GM19025 (cell line): ENCODE measurements around the gene SNX1.
"Not testable (repeated sequence)": the region's sequence is repeated elsewhere in the genome, so short reads cannot be mapped to it uniquely, and the experiment has no call there.

Source experiments
- ATAC-seq: cut with Tn5 transposase; IDR thresholded peaks from one replicate; pipeline ENCODE4 v1.9.1; 2021; ENCODE audit warnings: mild to moderate bottlenecking, low read depth, moderate library complexity; ENCODE audit not compliant: unreplicated experiment

SNX1 gene, protein sequence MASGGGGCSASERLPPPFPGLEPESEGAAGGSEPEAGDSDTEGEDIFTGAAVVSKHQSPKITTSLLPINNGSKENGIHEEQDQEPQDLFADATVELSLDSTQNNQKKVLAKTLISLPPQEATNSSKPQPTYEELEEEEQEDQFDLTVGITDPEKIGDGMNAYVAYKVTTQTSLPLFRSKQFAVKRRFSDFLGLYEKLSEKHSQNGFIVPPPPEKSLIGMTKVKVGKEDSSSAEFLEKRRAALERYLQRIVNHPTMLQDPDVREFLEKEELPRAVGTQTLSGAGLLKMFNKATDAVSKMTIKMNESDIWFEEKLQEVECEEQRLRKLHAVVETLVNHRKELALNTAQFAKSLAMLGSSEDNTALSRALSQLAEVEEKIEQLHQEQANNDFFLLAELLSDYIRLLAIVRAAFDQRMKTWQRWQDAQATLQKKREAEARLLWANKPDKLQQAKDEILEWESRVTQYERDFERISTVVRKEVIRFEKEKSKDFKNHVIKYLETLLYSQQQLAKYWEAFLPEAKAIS

DNA sequence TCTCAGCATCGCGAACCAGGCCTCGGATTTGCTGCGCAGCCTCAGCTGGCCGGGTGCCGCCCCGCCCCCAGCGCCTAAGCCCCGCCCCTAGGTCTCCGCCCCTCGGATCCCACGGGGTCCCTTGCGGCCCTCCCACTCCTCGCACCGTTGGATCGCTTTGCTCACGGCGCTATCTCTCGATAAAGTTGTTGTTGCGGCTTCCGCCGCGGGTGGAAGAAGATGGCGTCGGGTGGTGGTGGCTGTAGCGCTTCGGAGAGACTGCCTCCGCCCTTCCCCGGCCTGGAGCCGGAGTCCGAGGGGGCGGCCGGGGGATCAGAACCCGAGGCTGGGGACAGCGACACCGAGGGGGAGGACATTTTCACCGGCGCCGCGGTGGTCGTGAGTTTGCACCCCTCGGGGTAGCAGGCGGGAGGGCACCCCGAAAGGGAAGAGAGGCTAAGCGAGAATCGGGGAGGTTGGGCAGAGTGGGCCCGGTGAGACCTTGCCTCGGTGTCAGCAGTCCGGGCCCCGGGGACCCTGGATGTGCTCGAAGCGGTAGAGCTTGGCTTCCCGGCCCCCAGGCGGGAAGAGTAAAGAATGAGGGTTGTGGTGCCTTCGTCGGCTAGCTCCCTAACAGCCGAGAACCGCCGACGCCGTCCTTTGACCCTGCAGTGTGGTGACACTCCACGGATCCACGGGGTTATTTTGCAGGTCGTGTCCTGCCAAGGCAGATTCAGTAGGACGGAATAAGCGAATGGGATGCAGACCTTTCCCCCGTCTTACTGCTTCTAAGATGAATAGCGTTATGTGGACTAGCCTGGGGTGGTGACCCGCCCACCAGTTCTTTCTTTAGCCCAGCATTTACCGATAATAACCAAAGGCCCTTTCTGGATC is at the start of gene SNX1:
Gene SNX1, plus strand, starts transcription at position 188 of the 873 bp plus-strand sequence. Its CDS starts 32 bp downstream, at position 220.
- ATAC-seq = no peak

DNA sequence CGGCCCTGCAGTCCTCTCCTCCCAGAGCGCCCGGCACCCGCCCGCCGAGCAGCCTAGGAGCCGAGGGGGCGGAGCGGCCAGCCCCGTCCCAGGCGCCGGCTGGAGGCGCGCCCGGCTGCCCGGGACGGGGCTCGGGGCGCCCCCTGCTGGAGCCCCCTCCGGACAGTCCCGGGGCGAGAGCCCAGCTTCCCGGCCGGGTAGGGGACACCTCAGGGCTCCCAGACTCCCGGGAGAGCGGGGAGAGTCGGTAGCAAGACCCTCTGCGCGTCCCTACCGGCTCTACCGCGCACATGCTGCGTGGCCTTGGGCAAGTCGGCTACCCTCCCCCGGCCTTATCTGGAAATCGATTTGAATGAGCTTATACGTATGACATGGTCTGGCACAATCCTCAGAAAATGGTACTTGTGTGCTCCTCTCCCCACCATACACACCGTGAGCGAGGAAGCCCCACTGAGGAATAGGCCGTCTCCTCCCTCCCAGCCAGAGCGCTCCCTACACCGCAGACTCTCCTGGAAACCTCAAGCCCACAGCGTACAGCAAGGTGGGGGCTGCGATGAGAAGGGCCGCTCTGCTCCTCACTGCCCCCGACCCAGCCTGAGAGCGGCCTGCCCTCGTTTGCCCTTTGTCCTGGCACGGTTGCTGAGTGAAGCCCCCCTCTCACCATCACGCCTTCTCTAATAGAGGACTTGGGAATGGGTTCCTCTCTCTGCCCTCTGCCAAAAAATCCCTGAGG is 49.2 kb upstream of the SNX1 start, which contains the start of gene DAPK2:
Gene DAPK2, minus strand, starts transcription at position 65 of the 733 bp plus-strand sequence. CDS start 6,224 bp downstream, outside the sequence.
- ATAC-seq = peak; percentile 71

DNA sequence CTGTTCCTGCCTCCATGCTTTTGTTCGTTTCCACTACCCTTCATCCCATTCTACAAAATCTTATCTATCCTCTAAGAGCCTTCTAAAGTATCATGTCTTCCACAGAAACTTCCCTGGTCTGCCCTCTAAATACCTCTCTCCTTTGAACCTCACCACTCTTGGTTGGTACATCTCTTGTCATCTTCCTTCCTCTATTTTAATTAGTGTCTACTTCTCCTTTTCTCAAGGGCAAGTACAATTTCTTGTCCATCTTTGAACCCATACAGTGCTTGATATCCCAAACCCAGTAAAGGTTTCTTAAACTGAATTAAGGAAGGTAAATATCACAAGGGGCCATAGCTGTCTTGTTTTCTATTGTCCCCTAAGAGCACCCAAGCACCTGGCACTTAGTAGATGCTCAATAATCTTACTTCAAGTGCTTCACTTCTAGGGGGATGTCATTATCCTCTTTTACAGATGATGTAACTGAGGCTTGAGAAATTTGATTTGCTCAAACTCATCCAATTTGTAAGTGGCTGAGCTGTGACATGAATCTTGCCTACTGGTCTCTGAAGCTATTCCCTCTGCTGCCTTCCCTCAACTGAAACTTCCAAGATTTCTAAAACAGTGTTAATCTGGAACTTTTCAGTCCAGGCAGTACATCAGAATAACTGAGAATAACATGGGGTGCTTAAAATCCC is 46.9 kb upstream of the SNX1 start:
- ATAC-seq = no peak

DNA sequence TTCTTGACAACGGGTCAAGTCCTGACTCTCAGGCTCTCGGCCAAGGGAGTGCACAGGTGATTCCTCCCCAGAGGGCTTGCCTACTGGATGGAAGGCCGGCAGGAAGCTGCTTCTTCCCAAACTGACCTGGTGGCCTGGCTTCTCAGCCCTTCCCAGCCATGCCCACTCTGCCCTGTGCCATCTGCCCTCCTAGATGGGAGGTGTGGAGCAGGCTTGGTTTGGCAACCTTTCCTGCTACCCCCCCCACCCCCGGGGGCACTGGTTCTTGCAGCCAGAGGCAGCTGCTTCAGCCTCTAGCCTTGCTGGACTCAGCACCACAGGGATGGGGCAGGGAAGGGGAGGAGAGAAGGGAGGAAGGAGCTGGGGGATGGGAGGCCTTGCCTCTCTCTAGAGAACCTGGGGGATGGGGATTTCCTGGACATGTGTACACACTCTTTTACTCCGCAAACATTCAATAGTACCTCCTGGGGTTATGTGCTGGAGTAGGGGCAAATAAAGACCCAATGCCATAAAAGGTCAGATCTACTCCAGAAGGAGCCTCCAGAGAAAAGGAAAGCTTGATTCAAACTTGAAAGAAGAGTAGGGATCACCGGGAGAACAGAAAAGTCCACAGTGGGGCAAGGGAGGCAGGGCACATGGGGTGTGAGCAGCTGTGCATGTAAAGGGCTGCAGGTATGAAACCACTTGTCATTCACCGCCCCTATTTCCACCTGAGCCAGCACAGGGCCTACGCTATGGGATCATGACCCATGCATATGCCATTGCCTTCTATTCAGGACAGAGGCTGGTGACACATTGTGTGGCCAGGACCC is 45.3 kb upstream of the SNX1 start:
- no peak for ATAC-seq

DNA sequence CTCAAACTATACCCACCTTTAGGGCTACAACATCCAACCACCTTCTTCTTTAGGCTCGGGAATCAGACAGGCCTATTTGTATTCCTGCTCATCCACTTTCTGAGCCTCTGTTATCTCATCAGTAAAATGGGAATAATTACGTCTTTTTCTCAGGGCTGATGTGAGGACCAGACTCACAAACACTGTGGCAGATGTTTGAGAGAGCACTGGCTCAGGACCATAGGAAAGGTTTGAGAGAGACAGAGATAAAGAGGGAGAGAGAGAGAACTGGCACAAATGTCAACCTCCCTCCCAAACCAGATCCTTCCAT is 44.7 kb upstream of the SNX1 start:
- no peak for ATAC-seq

DNA sequence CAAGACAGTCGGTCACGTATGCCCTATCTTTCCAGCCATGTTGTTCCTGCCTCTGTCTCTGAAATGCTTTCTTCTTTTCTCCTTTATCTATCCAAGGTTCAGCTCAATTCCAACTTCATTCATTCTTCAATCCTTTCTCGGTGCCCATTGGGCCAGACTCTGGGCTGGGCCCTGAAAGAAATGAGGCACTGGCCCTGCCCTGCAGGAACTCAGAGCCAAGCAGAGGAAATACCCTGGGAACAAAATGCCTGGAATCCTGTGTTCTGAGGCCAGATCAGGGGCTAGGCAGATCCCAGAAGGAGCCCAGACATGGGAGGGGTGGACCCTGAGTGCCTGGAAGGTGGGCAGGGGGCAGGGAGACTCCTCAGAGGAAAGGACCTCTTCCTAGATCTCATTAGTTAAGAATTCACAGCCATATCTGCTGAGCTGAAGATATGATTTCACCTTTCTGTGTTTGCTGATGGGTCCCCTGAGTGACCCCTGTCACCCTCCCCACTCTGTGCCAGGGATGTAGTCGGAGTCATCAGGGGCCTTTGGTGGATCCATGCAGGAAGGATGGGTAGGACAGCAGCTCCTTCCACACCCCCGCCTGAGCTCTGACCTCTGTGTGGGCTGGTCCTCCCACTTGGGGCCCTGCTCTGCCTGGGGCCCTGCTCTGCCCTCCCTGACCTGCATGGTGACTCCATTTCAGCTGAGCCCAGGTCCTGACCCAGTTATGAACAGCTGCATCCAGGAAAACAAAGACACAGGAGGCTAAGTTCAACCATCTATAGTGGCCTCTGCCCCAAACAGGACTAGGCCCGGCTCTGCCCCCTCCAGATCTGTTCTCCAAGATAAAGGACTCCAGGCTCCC is 44.1 kb upstream of the SNX1 start:
- ATAC-seq = no peak

DNA sequence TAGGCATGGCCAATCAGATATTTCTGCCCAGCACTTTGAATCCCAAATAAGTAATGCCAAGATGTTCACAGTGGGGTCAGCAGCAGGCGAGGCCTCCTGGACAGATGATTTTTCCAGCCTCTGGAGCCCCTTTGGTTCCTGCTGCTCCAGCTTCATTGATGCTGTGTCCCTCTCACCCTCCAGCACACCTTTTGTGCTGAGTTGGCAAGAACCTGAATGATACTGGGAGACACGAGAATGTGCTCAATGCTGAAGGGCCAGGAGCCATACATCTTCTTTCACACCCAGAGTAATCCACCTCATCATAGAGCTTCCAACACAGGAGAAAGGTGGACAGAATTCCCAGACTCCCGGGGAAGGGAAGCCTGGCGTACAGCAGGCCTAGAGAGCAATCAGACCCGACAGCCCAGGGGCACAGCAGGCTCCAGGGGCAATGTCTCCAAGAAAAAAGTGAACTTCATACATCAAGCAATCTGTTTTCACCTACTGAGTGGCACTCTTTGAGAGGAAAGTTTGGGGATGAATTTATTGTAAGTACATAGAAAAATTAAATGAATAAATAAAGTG is 42.8 kb upstream of the SNX1 start:
- no peak for ATAC-seq

DNA sequence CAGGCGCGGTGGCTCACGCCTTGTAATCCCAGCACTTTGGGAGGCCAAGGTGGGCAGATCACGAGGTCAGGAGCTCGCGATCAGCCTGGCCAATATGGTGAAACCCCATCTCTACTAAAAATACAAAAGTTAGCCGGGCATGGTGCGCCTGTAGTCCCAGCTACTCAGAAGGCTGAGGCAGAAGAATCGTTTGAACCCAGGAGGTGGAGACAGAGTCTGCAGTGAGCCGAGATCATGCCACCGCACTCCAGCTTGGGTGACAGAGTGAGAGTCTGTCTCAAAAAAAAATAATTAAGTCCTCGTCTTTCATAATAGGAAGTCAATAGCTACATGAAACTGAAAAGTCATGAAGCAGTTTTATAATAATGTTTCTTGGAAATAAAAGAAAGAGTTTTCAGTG is 42.1 kb upstream of the SNX1 start:
- not testable (repeated sequence) for ATAC-seq

DNA sequence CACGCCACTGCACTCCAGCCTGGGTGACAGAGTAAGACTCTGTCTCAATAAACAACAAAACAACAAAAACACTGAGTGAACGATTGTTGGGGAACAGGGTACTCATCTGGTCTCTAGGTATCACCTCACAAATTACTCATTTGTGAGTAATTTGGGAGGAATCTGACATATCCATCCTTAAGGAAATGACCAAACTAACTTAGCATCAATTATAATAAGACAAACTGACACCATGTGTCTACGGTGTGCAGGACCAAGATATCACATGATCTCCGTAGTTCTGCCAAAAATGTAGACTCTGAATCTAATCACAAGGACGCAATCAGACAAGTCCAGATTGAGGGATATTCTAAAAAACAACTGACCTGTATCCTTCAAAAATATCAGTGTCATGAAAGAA is 37.5 kb upstream of the SNX1 start:
- ATAC-seq = no peak

DNA sequence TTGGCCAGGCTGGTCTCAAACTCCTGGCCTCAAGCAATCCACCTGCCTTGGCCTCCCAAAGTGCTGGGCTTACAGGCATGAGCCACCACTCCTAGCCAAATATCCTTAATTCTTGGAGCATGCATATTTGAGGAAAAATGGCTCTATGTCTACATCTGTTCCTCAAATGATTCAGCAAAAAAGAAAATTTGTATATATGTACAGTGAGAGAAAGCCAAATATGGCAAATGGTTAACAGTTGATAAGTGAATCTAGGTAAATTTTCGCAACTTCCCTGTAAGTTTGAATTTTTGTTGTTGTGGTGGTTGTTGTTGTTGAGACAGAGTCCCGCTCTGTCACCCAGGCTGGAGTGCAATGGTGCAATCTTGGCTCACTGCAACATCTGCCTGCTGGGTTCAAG is 36.7 kb upstream of the SNX1 start:
- not testable (repeated sequence) for ATAC-seq

DNA sequence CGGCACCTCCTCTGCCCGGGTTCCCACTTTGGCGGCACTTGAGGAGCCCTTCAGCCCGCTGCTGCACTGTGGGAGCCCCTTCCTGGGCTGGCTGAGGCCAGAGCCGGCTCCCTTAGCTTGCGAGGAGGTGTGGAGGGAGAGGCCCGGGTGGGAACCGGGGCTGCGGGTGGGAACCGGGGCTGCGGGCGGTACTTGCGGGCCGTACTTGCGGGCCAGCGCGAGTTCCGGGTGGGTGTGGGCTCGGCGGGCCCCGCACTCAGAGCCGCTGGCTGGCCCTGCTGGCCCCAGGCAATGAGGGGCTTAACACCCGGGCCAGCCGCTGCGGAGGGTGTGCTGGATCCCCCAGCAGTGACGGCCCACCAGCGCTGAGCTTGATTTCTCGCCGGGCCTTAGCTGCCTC is 35.1 kb upstream of the SNX1 start:
- no peak for ATAC-seq

DNA sequence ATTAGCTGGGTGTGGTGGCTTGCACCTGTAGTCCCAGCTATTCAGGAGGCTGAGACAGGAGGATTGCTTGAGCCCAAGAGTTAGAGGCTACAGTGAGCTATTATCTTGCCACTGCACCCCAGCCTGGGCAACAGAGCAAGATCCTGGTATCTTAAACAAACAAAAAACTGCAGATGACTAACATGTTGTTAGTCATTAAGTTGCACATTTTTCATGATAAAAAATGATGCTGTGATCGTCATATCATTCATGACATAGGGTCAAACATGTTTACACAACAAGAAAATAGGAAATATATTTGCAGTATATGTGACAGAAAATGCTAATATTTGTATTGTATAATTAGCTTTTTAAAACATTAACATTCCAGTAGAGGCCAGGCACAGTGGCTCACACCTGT is 29.3 kb upstream of the SNX1 start:
- ATAC-seq = no peak

DNA sequence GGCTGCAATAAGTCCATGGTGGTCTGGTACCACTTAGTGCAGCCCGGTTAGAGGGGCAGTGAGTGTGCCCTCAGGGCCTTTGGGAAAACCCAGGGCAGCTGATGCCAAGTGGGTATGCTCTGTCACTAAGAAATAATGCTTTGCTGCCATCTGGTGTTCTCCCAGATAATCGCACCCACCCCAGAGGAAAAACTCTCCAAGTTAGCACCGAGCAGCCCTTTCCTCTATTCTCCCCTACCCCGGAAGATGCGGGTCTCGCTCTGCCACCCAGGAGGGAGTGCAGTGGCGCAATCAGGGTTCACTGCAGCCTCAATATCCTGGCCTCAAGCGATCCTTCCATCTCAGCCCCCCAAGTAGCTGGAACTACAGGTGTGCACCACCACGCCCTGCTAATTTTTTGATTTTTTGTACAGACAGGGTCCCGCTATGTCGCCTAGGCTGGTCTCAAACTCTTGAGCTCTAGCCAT is 28.2 kb upstream of the SNX1 start:
- no peak for ATAC-seq

DNA sequence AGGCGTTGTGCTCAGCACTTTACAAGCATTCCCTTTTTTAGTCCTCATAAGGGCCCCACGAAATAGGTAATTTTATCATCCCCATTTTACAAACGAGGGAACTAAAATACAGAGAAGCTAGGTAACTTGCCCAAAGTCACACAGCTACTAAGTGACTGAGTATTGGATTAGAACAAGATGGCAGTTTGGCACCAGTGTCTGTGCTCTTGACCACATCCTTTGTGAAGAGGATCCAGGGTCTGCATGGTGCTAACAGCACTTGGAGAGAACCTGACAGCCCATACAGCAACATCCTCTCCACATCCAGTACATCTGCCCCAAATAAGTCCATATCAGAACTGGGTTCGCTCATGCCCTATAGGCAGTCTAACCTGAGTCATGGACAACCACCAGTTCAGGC is 27.6 kb upstream of the SNX1 start:
- no peak for ATAC-seq

DNA sequence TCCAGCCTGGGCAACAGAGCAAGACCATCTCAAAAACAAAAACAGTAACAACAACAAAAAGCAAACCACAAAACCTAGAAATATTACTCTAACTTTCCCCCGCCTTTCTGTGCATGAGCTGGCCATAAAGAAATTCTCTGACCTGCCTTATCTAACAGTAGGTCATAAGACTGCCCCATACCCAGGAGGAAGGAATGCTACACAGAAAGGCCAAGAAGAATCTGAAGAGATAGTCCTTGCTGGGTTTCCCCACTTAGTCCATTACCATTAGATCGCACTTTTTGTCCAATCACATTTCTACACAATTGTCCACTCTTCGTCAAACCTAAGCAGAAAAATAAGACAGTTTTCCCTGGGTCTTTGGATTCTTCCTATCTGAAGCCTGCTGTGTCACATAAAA is 25.7 kb upstream of the SNX1 start:
- ATAC-seq = no peak

DNA sequence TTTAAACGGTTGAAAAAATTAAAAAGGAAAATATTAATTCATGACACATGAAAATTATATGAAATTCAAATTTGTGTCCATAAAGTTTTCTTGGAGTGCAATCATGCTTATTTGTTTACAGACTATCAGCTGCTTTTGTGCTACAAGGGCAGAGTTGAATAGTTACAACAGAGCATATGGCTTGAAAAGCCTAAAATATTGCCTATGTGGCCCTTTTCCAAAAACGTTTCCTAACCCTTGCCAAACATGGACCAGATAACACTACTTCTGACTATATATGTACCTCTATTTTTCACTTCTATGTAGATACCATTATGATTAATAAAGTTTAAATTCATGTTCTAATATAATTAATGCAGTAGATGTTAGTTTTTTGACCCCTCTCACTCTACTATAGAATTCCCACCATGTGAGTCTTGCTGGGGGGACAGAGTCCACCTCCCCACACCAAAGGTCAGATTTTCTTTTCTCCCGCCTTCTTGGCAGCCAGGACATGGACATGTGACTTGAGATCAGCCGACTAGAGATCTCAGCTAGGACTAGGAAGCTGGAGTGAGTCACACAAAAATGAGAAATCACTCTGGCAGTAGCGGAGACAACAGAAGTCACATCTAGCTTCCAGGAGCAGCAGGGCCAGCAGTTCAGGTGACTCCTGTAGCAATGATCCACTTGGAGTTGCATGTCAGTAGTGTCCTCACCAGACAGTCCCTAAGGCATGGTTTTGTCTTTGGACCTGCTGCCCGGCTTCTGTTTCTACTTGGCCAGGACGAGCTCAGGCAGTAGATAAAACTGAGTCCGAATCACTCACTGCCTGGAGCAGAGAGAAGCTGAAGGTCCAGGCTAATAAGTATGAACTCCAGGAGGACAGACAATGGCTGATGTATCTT is 24.6 kb upstream of the SNX1 start:
- no peak for ATAC-seq
